Fibroblast of mammary gland (primary cell): ENCODE measurements around the gene EMX1.

Source experiments
- DNase-seq: peaks from one replicate; pipeline ENCODE4 v3.0.0-alpha.2; 2010; ENCODE audit warnings: low read depth
- H3K4me3 ChIP-seq: 2 replicates; pipeline ENCODE4 v1.5.1; 2011; ENCODE audit warnings: low read depth, mild to moderate bottlenecking, low read length, moderate library complexity; ENCODE audit not compliant: control insufficient read depth
- TF ChIP-seq, protein P1 (sequence below): conservative IDR thresholded peaks from 2 replicates; pipeline ENCODE4 v1.5.1; 2011; ENCODE audit warnings: low read depth, low read length, inconsistent platforms; ENCODE audit not compliant: control insufficient read depth, insufficient read depth

The EMX1 gene

GRCh38 chr2:72964146-72964525, 46.8 kb downstream of the EMX1 start:
- H3K4me3 ChIP-seq, result no peak overlapping the region
- no peak for DNase-seq
- TF ChIP-seq, protein P1, sequence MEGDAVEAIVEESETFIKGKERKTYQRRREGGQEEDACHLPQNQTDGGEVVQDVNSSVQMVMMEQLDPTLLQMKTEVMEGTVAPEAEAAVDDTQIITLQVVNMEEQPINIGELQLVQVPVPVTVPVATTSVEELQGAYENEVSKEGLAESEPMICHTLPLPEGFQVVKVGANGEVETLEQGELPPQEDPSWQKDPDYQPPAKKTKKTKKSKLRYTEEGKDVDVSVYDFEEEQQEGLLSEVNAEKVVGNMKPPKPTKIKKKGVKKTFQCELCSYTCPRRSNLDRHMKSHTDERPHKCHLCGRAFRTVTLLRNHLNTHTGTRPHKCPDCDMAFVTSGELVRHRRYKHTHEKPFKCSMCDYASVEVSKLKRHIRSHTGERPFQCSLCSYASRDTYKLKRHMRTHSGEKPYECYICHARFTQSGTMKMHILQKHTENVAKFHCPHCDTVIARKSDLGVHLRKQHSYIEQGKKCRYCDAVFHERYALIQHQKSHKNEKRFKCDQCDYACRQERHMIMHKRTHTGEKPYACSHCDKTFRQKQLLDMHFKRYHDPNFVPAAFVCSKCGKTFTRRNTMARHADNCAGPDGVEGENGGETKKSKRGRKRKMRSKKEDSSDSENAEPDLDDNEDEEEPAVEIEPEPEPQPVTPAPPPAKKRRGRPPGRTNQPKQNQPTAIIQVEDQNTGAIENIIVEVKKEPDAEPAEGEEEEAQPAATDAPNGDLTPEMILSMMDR, result no peak

DNA sequence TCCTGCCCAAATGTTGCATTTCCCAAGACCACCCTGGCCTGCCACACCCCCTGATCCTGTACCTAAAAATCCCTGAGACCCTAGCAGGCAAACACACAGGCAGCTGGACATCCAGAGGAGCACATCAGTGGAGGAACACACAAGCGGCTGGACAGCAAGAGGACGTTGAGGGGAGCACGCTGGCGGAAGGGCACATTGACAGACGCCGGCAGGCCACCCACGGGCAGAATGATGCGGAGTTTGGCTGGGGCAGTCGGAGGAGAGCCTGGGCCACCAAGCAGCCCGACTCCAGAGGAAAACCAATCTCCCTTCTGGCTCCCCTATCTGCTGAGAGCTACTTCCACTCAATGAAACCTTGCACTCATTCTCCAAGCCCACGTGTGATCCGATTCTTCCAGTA, 47.7 kb downstream of the EMX1 start:
- DNase-seq, result no peak
- TF ChIP-seq, protein P1, result no peak
- no peak overlapping the region for H3K4me3 ChIP-seq

DNA sequence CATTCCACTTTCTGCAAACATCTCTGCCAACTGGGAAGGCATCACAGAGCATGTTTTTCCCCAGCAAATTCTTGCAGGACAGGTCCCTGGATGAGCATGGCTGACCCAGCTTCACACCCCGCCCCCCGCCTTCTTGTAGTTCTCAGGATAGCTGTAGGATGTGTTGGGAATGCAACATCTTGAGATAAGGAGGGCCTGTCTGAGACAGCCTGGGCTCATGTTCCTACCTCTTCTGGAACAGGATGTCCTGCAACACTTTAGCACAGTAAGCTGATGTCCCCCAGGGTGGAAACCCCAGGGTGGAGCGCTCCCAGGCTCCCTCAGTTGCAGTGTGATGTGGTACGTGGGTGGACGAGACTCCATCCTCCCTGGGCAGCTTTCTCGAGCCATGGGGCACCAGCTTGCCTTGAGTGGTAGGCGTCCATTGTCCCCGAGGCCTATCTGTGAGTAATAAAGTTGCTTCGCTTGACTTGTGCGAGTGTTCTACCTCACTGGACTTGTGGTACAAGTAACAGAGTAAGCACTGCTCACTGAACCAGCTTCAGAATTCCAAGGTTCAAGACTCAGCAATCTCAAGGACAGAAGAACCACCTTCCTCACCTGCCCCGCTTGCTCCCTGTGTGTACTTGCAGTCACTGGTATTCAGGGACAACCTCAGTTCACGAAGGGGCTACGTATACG, 48.6 kb downstream of the EMX1 start:
- no peak for DNase-seq
- no peak overlapping the region for H3K4me3 ChIP-seq
- TF ChIP-seq, protein P1, result no peak

DNA sequence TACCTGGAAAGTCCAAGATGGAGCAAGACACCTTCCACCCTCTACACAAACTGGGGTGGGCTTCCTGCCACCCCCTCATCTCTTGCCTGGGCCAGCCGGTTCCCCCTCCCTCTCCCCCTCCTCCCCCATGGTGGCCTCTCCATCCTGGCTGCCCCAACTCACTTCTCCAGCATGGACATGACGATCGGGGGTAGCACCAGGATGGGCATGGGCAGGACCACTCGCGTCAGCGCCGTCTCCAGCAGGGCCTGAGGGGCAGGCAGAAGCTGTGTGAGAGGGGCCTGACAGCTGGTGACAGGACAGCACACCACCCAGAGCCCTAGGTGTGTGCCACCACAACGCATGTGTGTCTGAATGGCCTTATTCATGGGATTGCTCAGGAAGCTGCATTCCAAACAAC, 51.0 kb downstream of the EMX1 start:
- no peak for DNase-seq
- no peak overlapping the region for H3K4me3 ChIP-seq
- TF ChIP-seq, protein P1, result no peak

DNA sequence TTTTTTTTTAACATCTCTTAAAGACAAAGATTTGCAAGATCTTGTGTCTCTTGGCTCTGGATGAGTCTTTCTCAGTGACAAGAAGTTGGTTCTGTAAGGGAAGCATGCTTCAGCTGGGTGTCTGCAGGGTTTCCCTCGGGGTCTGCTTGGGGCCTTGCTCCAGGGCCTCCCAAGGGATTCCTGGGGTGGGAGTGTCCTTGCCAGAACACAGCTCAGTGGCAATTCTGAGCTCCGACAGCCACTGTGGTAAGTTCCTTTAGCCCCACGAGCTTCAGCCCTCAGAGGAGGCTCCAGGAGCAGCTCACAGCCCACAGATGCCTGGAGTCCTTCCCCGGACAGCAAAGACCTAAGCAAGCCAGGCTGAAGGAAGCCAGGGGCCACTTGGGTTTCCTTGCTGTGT, 52.4 kb downstream of the EMX1 start:
- H3K4me3 ChIP-seq, result no peak overlapping the region
- TF ChIP-seq, protein P1, result no peak
- no peak for DNase-seq

GRCh38 chr2:72971036-72971435, 53.7 kb downstream of the EMX1 start:
- TF ChIP-seq, protein P1, result no peak
- DNase-seq, result no peak
- H3K4me3 ChIP-seq, result no peak overlapping the region
